ENCODE results near the gene DOCK3. TPM values are rescaled to one million over a fixed set of nuclear protein-coding genes. Genes with fewer than 3 reads are reported as not detected.

The DOCK3 gene
- total RNA-seq, 1 experiment from 2014 or later, result 5.6 TPM

DNA sequence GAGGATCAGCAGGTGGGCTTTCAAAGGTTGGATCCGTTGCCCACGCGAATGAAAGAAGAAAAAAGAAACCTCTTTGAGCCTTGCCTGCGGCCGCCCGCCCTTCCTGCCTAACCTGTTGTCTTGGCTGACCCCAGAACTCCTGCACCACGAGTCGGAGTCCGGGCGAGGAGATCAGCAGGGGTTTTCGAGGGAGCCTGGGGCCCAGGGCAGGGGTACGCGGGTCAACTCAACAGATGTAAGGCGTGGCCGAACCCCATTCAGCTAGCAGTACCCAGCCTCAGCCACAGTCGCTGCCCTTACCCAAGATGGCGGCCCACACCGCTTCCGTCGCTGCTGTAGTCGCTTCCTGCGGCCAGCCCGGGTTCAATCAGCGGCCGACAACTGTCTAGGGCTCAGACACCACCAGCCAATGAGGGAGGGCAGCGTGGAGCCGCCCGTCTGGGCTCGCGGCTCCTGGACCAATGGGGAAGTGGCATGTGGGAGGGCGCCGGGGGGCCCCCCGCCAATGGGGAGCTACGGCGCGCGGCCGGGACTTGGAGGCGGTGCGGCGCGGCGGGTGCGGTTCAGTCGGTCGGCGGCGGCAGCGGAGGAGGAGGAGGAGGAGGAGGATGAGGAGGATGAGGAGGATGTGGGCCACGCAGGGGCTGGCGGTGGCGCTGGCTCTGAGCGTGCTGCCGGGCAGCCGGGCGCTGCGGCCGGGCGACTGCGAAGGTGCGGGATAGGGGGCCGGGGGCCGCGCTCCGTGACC lies 710.2 kb downstream of the DOCK3 start, which contains the start of gene MANF (continued):
- TF ChIP-seq, protein P1, sequence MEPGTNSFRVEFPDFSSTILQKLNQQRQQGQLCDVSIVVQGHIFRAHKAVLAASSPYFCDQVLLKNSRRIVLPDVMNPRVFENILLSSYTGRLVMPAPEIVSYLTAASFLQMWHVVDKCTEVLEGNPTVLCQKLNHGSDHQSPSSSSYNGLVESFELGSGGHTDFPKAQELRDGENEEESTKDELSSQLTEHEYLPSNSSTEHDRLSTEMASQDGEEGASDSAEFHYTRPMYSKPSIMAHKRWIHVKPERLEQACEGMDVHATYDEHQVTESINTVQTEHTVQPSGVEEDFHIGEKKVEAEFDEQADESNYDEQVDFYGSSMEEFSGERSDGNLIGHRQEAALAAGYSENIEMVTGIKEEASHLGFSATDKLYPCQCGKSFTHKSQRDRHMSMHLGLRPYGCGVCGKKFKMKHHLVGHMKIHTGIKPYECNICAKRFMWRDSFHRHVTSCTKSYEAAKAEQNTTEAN (CRISPR knock-in tag; IDR thresholded peaks at IDR 0.05), result peak; percentile 58; the same call in 1 of the 2 replicates
- peak; percentile 19 for TF ChIP-seq ETV6 (CRISPR knock-in tag; IDR thresholded peaks at IDR 0.05)
- peak; percentile 16; the same call in 1 of the 2 replicates for TF ChIP-seq TCF7 (CRISPR knock-in tag; IDR thresholded peaks at IDR 0.05; ENCODE audit: low read depth)
- TF ChIP-seq SMAD3 (CRISPR knock-in tag; IDR thresholded peaks at IDR 0.05; ENCODE audit: borderline replicate concordance), result 0 out of 2 replicates have a peak, but pooled peaks have one; percentile 83
- TF ChIP-seq SP1 (CRISPR knock-in tag; conservative IDR thresholded peaks at IDR 0.05), result peak; percentile 96
- TF ChIP-seq SOX15 (CRISPR knock-in tag; IDR thresholded peaks at IDR 0.05), result no peak
- TF ChIP-seq ZNF416 (CRISPR knock-in tag; IDR thresholded peaks at IDR 0.05), result 0 out of 2 replicates have a peak, but pooled peaks have one; percentile 53
- TF ChIP-seq NFE2L1 (CRISPR knock-in tag; IDR thresholded peaks at IDR 0.05), result peak; percentile 70; the same call in 1 of the 2 replicates
- 0 out of 2 replicates have a peak, but pooled peaks have one; percentile 40 for TF ChIP-seq NFATC4 (CRISPR knock-in tag; IDR thresholded peaks at IDR 0.05)
- peak; percentile 93 for TF ChIP-seq CREM (CRISPR knock-in tag; IDR thresholded peaks at IDR 0.05)
- TF ChIP-seq, protein P2, sequence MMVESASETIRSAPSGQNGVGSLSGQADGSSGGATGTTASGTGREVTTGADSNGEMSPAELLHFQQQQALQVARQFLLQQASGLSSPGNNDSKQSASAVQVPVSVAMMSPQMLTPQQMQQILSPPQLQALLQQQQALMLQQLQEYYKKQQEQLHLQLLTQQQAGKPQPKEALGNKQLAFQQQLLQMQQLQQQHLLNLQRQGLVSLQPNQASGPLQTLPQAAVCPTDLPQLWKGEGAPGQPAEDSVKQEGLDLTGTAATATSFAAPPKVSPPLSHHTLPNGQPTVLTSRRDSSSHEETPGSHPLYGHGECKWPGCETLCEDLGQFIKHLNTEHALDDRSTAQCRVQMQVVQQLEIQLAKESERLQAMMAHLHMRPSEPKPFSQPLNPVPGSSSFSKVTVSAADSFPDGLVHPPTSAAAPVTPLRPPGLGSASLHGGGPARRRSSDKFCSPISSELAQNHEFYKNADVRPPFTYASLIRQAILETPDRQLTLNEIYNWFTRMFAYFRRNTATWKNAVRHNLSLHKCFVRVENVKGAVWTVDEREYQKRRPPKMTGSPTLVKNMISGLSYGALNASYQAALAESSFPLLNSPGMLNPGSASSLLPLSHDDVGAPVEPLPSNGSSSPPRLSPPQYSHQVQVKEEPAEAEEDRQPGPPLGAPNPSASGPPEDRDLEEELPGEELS (CRISPR knock-in tag; IDR thresholded peaks at IDR 0.05), result peak; percentile 61
- TF ChIP-seq, protein P3, sequence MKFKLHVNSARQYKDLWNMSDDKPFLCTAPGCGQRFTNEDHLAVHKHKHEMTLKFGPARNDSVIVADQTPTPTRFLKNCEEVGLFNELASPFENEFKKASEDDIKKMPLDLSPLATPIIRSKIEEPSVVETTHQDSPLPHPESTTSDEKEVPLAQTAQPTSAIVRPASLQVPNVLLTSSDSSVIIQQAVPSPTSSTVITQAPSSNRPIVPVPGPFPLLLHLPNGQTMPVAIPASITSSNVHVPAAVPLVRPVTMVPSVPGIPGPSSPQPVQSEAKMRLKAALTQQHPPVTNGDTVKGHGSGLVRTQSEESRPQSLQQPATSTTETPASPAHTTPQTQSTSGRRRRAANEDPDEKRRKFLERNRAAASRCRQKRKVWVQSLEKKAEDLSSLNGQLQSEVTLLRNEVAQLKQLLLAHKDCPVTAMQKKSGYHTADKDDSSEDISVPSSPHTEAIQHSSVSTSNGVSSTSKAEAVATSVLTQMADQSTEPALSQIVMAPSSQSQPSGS (CRISPR knock-in tag; IDR thresholded peaks at IDR 0.05; ENCODE audit: borderline replicate concordance, low read depth), result no peak
- TF ChIP-seq FOXP1 (CRISPR knock-in tag; IDR thresholded peaks at IDR 0.05; ENCODE audit: borderline replicate concordance), result peak; percentile 61; the same call in 1 of the 2 replicates
- TF ChIP-seq, protein P4, sequence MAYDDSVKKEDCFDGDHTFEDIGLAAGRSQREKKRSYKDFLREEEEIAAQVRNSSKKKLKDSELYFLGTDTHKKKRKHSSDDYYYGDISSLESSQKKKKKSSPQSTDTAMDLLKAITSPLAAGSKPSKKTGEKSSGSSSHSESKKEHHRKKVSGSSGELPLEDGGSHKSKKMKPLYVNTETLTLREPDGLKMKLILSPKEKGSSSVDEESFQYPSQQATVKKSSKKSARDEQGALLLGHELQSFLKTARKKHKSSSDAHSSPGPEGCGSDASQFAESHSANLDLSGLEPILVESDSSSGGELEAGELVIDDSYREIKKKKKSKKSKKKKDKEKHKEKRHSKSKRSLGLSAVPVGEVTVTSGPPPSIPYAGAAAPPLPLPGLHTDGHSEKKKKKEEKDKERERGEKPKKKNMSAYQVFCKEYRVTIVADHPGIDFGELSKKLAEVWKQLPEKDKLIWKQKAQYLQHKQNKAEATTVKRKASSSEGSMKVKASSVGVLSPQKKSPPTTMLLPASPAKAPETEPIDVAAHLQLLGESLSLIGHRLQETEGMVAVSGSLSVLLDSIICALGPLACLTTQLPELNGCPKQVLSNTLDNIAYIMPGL (CRISPR knock-in tag; IDR thresholded peaks at IDR 0.05), result peak; percentile 54; the same call in 1 of the 2 replicates
- 0 out of 2 replicates have a peak, but pooled peaks have one; percentile 78 for TF ChIP-seq CBFB (CRISPR knock-in tag; IDR thresholded peaks at IDR 0.05; ENCODE audit: low read depth)

DNA sequence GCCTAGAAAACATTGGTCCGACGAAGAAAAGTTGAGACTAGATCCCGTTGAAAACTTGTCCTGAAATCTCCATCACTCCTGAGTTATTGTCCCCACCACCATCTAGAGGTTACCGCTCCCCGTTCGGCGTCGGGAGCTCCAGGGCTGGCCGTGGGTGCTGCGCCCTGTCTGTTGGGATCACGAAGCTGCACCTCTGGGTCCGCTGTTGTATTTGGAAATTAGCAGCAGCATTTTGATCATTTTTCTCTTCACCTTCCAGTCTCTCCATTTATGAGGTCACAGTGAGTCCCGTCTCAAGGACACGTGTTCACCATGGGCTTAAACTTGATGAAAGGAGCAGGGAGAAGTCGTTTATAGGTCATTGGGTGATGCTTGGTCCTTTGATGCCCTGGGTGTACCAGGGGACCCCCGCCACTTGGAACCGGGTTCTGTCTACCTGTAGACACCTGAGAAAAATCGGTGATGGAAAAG lies 710.9 kb downstream of the DOCK3 start:
- Mint-ChIP-seq H3K9me3 (no peaks in the 10 kb centered on the region), H3K27ac (peak overlapping the region; percentile 94), H3K4me3 (peak overlapping the region; percentile 92), H3K36me3 (peaks cover 44% of the 10 kb centered on the region), H3K4me1 (peaks cover 48% of the 10 kb centered on the region), H3K27me3 (ENCODE audit: low read depth) (no peaks in the 10 kb centered on the region)
- ChIA-PET POLR2A (interaction anchor here (1.0 kb wide), 1 partner anchor 768 kb away, joined by 4 read pairs; no protein-coding TSS in a partner anchor), CTCF (interaction anchor here (0.6 to 2.2 kb wide), 10 partner anchors 14 to 774 kb away, joined by 3 to 16 read pairs (median 5); partner anchors contain the start of genes CISH, DCAF1 and MAPKAPK3)
- DNase-seq (ENCODE audit: low spot score) (no peak), ATAC-seq (no peak)
- no peak for TF ChIP-seq NFATC4 (CRISPR knock-in tag; IDR thresholded peaks at IDR 0.05)
- TF ChIP-seq, protein P5, sequence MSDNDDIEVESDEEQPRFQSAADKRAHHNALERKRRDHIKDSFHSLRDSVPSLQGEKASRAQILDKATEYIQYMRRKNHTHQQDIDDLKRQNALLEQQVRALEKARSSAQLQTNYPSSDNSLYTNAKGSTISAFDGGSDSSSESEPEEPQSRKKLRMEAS (CRISPR knock-in tag; IDR thresholded peaks at IDR 0.05), result no peak

All from WTC11 (cell line).